ENCODE measurements around the gene FFAR1.

DNA sequence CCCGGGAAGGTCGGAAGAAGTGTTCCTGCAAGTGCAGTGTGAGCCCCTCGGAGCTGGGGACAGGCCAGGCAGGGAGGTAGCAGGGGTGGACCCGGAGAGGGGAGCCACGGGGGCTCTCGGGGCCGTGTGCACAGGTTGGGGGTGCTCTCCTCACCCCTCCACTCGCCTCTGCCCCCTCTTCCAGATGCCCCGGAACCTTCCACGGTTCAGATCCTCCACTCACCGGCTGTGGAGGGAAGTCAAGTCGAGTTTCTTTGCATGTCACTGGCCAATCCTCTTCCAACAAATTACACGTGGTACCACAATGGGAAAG, 9.8 kb upstream of the FFAR1 start:
- TF ChIP-seq, protein P1, sequence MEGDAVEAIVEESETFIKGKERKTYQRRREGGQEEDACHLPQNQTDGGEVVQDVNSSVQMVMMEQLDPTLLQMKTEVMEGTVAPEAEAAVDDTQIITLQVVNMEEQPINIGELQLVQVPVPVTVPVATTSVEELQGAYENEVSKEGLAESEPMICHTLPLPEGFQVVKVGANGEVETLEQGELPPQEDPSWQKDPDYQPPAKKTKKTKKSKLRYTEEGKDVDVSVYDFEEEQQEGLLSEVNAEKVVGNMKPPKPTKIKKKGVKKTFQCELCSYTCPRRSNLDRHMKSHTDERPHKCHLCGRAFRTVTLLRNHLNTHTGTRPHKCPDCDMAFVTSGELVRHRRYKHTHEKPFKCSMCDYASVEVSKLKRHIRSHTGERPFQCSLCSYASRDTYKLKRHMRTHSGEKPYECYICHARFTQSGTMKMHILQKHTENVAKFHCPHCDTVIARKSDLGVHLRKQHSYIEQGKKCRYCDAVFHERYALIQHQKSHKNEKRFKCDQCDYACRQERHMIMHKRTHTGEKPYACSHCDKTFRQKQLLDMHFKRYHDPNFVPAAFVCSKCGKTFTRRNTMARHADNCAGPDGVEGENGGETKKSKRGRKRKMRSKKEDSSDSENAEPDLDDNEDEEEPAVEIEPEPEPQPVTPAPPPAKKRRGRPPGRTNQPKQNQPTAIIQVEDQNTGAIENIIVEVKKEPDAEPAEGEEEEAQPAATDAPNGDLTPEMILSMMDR (IDR thresholded peaks at IDR 0.05; ENCODE audit: control extremely low read depth in 1 of 3, insufficient read depth in 1 of 3, low read depth in 1 of 3, low read length in 3 of 3): no peak
- no peak for TF ChIP-seq EZH2 (IDR thresholded peaks at IDR 0.05; ENCODE audit: low read depth, low read length, severe bottlenecking)
- no peak for TF ChIP-seq POLR2A (IDR thresholded peaks at IDR 0.05; ENCODE audit: control extremely low read depth in 1 of 2, low read depth in 2 of 2, low read length in 2 of 2)
- TF ChIP-seq CHD1 (IDR thresholded peaks at IDR 0.05; ENCODE audit: low read depth, low read length): no peak
- no peak for TF ChIP-seq TEAD4 (IDR thresholded peaks at IDR 0.05; ENCODE audit: low read depth, low read length)
